Osteoblast (primary cell): ENCODE data around the gene ETFRF1. TPM values are rescaled to one million over a fixed set of nuclear protein-coding genes. Genes with fewer than 3 reads are reported as not detected.

ENCODE experiments used
- DNase-seq: peaks from one replicate; pipeline ENCODE4 v3.0.0; 2011; ENCODE audit warnings: low spot score, mixed read lengths; ENCODE audit not compliant: insufficient read length; ENCODE audit errors: missing footprints
- H2AFZ ChIP-seq: 2 replicates; pipeline ENCODE4 v1.6.0; 2011; ENCODE audit warnings: mild to moderate bottlenecking, low read length
- H3K27ac ChIP-seq: 2 replicates; pipeline ENCODE4 v1.5.1; 2011; ENCODE audit warnings: mild to moderate bottlenecking, low read depth, low read length, moderate library complexity
- H3K27me3 ChIP-seq: 2 replicates; pipeline ENCODE4 v1.6.0; 2012; ENCODE audit warnings: mild to moderate bottlenecking, control low read depth, inconsistent platforms, low read length, moderate library complexity; ENCODE audit not compliant: insufficient read depth
- H3K36me3 ChIP-seq: 2 replicates; pipeline ENCODE4 v1.5.1; 2011; ENCODE audit warnings: mild to moderate bottlenecking, low read length, control low read depth, moderate library complexity; ENCODE audit not compliant: insufficient read depth
- H3K4me1 ChIP-seq: 2 replicates; pipeline ENCODE4 v1.5.1; 2011; ENCODE audit warnings: mild to moderate bottlenecking, low read length, control low read depth, moderate library complexity; ENCODE audit not compliant: insufficient read depth
- H3K4me2 ChIP-seq: 2 replicates; pipeline ENCODE4 v1.6.0; 2011; ENCODE audit warnings: mild to moderate bottlenecking, low read length; ENCODE audit not compliant: insufficient read depth
- H3K4me3 ChIP-seq: fragments of 200-600 bp; sonication (generic); 3 replicates; pipeline ENCODE4 v1.5.1; 2012; ENCODE audit warnings: mild to moderate bottlenecking, low read length, inconsistent platforms; ENCODE audit not compliant: insufficient read depth
- H3K79me2 ChIP-seq: 2 replicates; pipeline ENCODE4 v1.6.0; 2012; ENCODE audit warnings: mild to moderate bottlenecking, low read length, control low read depth, inconsistent platforms; ENCODE audit not compliant: insufficient read depth
- H3K9me3 ChIP-seq: 2 replicates; pipeline ENCODE4 v1.5.1; 2011; ENCODE audit warnings: low read depth, low read length, control low read depth
- H4K20me1 ChIP-seq: 2 replicates; pipeline ENCODE4 v1.6.0; 2012; ENCODE audit warnings: mild to moderate bottlenecking, low read length, control low read depth; ENCODE audit not compliant: insufficient read depth
- total RNA-seq: library from RNA; depleted of rRNA; stranded (reverse); fragments of >200 nt; gene quantifications from 2 replicates; pipeline ENCODE4 v1.2.3, GENCODE V29; 2012
- TF ChIP-seq, protein P1 (sequence below): IDR thresholded peaks from 2 replicates; pipeline ENCODE4 v1.5.1; 2011; ENCODE audit warnings: mild to moderate bottlenecking, low read depth, low read length, moderate library complexity; ENCODE audit errors: extremely low read depth

The ETFRF1 gene
- total RNA-seq, 1 donor: 27.9 TPM

DNA sequence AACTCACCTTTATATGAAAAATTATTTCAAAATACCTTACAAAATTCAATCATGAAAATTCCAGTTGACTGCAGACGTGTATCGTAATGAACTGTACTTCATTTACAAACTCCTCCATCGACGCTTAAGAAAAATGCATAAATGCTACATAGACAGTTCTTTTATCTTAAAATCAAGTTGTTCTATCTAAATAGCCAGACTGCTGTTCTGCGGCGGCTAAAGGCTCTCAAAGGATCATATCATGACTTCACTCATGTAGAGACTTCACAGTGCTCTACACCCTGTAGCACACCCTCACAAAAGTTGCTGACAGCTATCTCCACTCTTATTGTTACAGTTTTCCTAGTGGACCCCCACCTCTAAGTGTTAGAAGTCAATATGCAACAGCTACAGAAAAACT lies 50.5 kb downstream of the ETFRF1 start:
- Histone ChIP-seq H3K4me2 (no peak overlapping the region), H3K4me3 (no peak overlapping the region), H3K9me3 (no peaks in the 10 kb centered on the region), H4K20me1 (peaks cover 6% of the 10 kb centered on the region), H3K27ac (no peak overlapping the region), H3K27me3 (no peaks in the 10 kb centered on the region), H3K36me3 (no peaks in the 10 kb centered on the region), H3K4me1 (peaks cover 10% of the 10 kb centered on the region), H2AFZ (no peak overlapping the region), H3K79me2 (peaks cover 76% of the 10 kb centered on the region)
- DNase-seq: no peak
- TF ChIP-seq, protein P1, sequence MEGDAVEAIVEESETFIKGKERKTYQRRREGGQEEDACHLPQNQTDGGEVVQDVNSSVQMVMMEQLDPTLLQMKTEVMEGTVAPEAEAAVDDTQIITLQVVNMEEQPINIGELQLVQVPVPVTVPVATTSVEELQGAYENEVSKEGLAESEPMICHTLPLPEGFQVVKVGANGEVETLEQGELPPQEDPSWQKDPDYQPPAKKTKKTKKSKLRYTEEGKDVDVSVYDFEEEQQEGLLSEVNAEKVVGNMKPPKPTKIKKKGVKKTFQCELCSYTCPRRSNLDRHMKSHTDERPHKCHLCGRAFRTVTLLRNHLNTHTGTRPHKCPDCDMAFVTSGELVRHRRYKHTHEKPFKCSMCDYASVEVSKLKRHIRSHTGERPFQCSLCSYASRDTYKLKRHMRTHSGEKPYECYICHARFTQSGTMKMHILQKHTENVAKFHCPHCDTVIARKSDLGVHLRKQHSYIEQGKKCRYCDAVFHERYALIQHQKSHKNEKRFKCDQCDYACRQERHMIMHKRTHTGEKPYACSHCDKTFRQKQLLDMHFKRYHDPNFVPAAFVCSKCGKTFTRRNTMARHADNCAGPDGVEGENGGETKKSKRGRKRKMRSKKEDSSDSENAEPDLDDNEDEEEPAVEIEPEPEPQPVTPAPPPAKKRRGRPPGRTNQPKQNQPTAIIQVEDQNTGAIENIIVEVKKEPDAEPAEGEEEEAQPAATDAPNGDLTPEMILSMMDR: no peak

DNA sequence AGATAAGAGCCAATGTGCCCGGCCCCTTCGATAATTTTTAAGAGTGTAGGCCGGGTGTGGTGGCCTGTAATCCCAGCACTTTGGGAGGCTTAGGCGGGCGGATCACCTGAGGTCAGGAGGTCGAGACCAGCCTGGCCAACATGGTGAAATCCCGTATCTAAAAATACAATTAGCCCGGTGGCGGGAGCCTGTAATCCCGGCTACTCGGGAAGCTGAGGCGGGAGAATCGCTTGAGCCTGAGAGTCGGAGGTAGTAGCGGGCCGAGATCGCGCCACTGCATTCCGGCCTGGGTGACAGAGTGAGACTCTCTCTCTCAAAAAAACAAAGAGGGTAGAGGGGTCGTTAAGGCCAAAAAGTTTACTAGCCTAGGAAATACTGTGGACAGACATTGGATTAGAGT lies 53.1 kb downstream of the ETFRF1 start:
- no peak overlapping the region for H3K27ac ChIP-seq
- H2AFZ ChIP-seq: no peak overlapping the region
- H3K27me3 ChIP-seq: no peaks in the 10 kb centered on the region
- no peak overlapping the region for H3K4me3 ChIP-seq
- peaks cover 7% of the 10 kb centered on the region for H3K4me1 ChIP-seq
- DNase-seq: no peak
- no peaks in the 10 kb centered on the region for H3K36me3 ChIP-seq
- H3K4me2 ChIP-seq: no peak overlapping the region
- no peaks in the 10 kb centered on the region for H3K9me3 ChIP-seq
- TF ChIP-seq, protein P1: no peak
- peaks cover 6% of the 10 kb centered on the region for H4K20me1 ChIP-seq
- H3K79me2 ChIP-seq: peaks cover 68% of the 10 kb centered on the region

DNA sequence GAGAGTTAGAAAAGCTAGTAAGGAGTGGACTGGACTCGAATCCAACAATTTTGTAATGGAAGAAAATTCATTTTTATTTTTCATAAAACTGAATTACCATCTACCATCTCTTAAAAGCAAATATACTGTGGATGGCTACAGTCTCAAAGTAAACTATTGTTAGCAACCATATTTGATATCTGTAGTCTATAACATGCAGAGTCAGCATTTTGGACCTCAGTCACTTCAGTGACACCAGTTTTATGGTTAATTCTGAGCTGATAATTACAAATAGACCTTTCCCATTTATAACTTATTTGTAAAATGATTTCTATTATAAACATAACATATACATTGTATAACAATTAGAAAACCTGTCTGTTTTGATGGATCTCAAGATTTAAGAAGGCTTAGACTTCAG lies 53.7 kb downstream of the ETFRF1 start:
- TF ChIP-seq, protein P1: no peak
- Histone ChIP-seq H3K79me2 (peaks cover 62% of the 10 kb centered on the region), H3K27me3 (no peaks in the 10 kb centered on the region), H4K20me1 (peaks cover 6% of the 10 kb centered on the region), H2AFZ (no peak overlapping the region), H3K36me3 (no peaks in the 10 kb centered on the region), H3K4me3 (no peak overlapping the region), H3K4me2 (no peak overlapping the region), H3K4me1 (peaks cover 7% of the 10 kb centered on the region), H3K9me3 (no peaks in the 10 kb centered on the region), H3K27ac (no peak overlapping the region)
- no peak for DNase-seq

DNA sequence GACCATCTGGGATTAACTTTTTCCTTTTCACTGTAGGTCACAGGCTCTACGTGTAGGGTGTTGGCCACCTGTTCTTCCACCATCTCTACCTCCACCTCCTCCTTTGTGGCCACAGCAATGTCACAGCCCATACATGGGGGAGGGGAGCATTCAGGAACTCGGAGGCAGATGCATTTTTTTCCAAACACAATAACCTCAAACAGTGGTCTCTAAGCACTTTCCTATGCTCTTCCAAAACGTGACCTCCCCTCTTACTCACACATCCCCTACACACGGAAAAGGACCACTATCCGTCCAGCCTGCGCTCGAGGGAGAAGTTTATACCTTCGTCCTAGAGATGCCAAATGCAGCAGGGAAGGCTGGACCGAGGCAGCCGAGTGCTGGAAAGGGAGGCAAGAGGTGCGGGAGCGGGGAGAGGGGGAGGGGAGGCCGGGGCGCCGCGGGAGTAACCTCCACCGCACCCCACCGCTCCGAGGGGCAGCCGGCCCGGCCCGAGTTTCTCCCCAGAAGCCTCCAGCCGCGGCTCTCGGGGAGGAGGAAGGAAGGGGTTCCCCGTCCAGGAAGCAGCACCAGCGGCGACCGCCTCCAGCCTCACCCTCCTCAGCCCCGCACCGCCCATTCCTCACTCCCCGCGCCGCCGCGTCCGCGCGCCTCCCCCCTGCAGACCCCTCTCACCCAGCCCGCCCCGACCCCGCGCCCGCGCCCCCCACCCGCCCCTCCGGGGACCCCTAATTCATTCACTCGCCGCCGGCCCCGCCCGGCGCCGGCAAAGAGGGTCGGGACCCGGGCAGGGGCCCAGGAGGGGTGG lies 55.1 kb downstream of the ETFRF1 start:
- DNase-seq: peak; percentile 81
- H3K27me3 ChIP-seq: no peaks in the 10 kb centered on the region
- peaks cover 6% of the 10 kb centered on the region for H4K20me1 ChIP-seq
- peak overlapping the region; percentile 73 for H3K27ac ChIP-seq
- peaks cover 7% of the 10 kb centered on the region for H3K4me1 ChIP-seq
- H2AFZ ChIP-seq: peak overlapping the region; percentile 69
- no peaks in the 10 kb centered on the region for H3K36me3 ChIP-seq
- H3K4me2 ChIP-seq: peak overlapping the region; percentile 95
- peaks cover 49% of the 10 kb centered on the region for H3K79me2 ChIP-seq
- H3K4me3 ChIP-seq: peak overlapping the region; percentile 86
- TF ChIP-seq, protein P1: no peak
- H3K9me3 ChIP-seq: no peaks in the 10 kb centered on the region
